Activated CD4-positive, CD25-positive, alpha-beta regulatory T cell treated with anti-CD3 and anti-CD28 coated beads, Interleukin-2, amount 50 U/mL, for 72 hours (primary cell): ENCODE results near the gene MANSC4.
A peak's percentile ranks its signal among the peaks of the same experiment; 100 is the strongest.

Experiments
- DNase-seq: peaks from one replicate; pipeline ENCODE4 v3.0.0; 2021

The MANSC4 gene

GRCh38 chr12:27779920-27780611 lies at the start of gene MANSC4, which contains the start of gene KLHL42:
TSS of gene MANSC4 (minus strand) at chr12:27780236. CDS start at chr12:27771276, 8,960 bp downstream.
TSS of gene KLHL42 (plus strand) at chr12:27780233. CDS start at chr12:27780331, 98 bp downstream.
- DNase-seq = peak; percentile 76

- DNase-seq = no peak
These were observed 48.2 kb upstream of the MANSC4 start for GRCh38 chr12:27828196-27828595.

GRCh38 chr12:27826076-27826475 lies 46.0 kb upstream of the MANSC4 start:
- DNase-seq = no peak

- no peak for DNase-seq
These were observed 44.2 kb upstream of the MANSC4 start for GRCh38 chr12:27824126-27824842.

- DNase-seq = no peak
These were observed 43.0 kb upstream of the MANSC4 start for GRCh38 chr12:27823038-27823437.

- peak; percentile 55 for DNase-seq
These were observed 42.2 kb upstream of the MANSC4 start for GRCh38 chr12:27822076-27822712.

- DNase-seq = peak; percentile 36
These were observed 41.4 kb upstream of the MANSC4 start for GRCh38 chr12:27821259-27821973.

- no peak for DNase-seq
These were observed 40.5 kb upstream of the MANSC4 start for GRCh38 chr12:27820564-27820963.

- no peak for DNase-seq
These were observed 38.4 kb upstream of the MANSC4 start for GRCh38 chr12:27818401-27818918.

GRCh38 chr12:27817766-27818165 lies 37.7 kb upstream of the MANSC4 start:
- DNase-seq = no peak

GRCh38 chr12:27814851-27815591 lies 35.0 kb upstream of the MANSC4 start:
- no peak for DNase-seq

GRCh38 chr12:27814411-27814810 lies 34.4 kb upstream of the MANSC4 start:
- DNase-seq = no peak

- no peak for DNase-seq
These were observed 32.5 kb upstream of the MANSC4 start for GRCh38 chr12:27812502-27812901.

GRCh38 chr12:27810756-27811155 lies 30.7 kb upstream of the MANSC4 start:
- DNase-seq = no peak

GRCh38 chr12:27808841-27809240 lies 28.8 kb upstream of the MANSC4 start:
- no peak for DNase-seq

GRCh38 chr12:27807063-27807703 lies 27.1 kb upstream of the MANSC4 start:
- DNase-seq = no peak

- no peak for DNase-seq
These were observed 26.2 kb upstream of the MANSC4 start for GRCh38 chr12:27806259-27806658.

GRCh38 chr12:27805238-27805637 lies 25.2 kb upstream of the MANSC4 start:
- no peak for DNase-seq

GRCh38 chr12:27802936-27803335 lies 22.9 kb upstream of the MANSC4 start:
- DNase-seq = no peak

- DNase-seq = no peak
These were observed 22.5 kb upstream of the MANSC4 start for GRCh38 chr12:27802511-27802910.

- DNase-seq = no peak
These were observed 21.6 kb upstream of the MANSC4 start for GRCh38 chr12:27801630-27802029.

GRCh38 chr12:27800819-27801218 lies 20.8 kb upstream of the MANSC4 start:
- DNase-seq = no peak
